ENCODE data around the gene GABARAPL1. TPM values are rescaled to one million over a fixed set of nuclear protein-coding genes. Genes with fewer than 3 reads are reported as not detected.

The GABARAPL1 gene
- total RNA-seq, 2 donors from 2014 or later = 135 to 191 TPM

DNA sequence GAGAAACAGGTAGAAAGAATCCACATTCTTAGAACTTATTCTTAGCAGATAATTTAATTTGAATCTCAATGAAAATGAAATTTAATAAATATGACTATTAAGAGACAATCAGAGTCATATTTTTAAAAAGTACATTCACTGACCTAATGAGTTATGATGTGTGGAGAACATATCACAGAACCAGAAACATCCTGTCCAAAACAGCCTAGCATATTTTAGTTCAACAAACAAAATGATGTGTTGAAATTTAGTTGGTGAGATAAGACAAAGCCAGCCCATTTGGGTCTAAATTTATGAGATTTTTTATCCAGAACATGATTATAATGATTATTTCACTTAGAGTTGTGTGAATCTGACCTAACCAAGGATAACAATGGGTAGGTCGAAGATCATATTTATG lies 25.8 kb downstream of the GABARAPL1 start:
- H3K4me3 ChIP-seq (ENCODE audit: low read length) = no peak overlapping the region
- peaks cover 35% of the 10 kb centered on the region for H3K36me3 Mint-ChIP-seq (ENCODE audit: low read depth)
- H3K9ac ChIP-seq (ENCODE audit: extremely low read depth, low read length, poor library complexity, severe bottlenecking) = no peak overlapping the region
- no peaks in the 10 kb centered on the region for H3K36me3 ChIP-seq (ENCODE audit: control insufficient read depth, insufficient read depth, low read length)
- no peak for DNase-seq
- H3K4me3 Mint-ChIP-seq = no peak overlapping the region
- peaks cover 45% of the 10 kb centered on the region for H3K9me3 Mint-ChIP-seq
- no peak for TF ChIP-seq CTCF (conservative IDR thresholded peaks at IDR 0.05)
- WGBS, 2 experiments (ENCODE audit: insufficient coverage in 1 of 2, insufficient read length in 1 of 2) = 83 to 91% methylated on average over 1 of the region's 1 CpG
- H3K4me1 ChIP-seq (ENCODE audit: control insufficient read depth, insufficient read depth, low read length) = no peaks in the 10 kb centered on the region
- peaks cover 43% of the 10 kb centered on the region for H3K9me3 ChIP-seq (ENCODE audit: control insufficient read depth, low read length)
- H3K27ac Mint-ChIP-seq = no peak overlapping the region
- H3K27me3 ChIP-seq (ENCODE audit: control insufficient read depth, insufficient read depth, low read length, poor library complexity, severe bottlenecking) = no peaks in the 10 kb centered on the region
- peaks cover 4% of the 10 kb centered on the region for H3K4me1 Mint-ChIP-seq
- H3K27me3 Mint-ChIP-seq (ENCODE audit: insufficient read depth) = no peaks in the 10 kb centered on the region
- H3K27ac ChIP-seq (ENCODE audit: low read depth, low read length) = no peak overlapping the region

- peaks cover 18% of the 10 kb centered on the region for H3K9me3 Mint-ChIP-seq
- no peak overlapping the region for H3K27ac Mint-ChIP-seq
- H3K4me3 Mint-ChIP-seq = no peak overlapping the region
- Histone ChIP-seq H3K9ac (ENCODE audit: extremely low read depth, low read length, poor library complexity, severe bottlenecking) (no peak overlapping the region), H3K4me3 (ENCODE audit: low read length) (no peak overlapping the region), H3K36me3 (ENCODE audit: control insufficient read depth, insufficient read depth, low read length) (no peaks in the 10 kb centered on the region), H3K27ac (ENCODE audit: low read depth, low read length) (no peak overlapping the region), H3K4me1 (ENCODE audit: control insufficient read depth, insufficient read depth, low read length) (no peaks in the 10 kb centered on the region), H3K27me3 (ENCODE audit: control insufficient read depth, insufficient read depth, low read length, poor library complexity, severe bottlenecking) (no peaks in the 10 kb centered on the region), H3K9me3 (ENCODE audit: control insufficient read depth, low read length) (peaks cover 15% of the 10 kb centered on the region)
- 97 to 100% methylated on average over 1 to 2 of the region's 3 CpGs for WGBS, 2 experiments (ENCODE audit: insufficient coverage in 1 of 2, insufficient read length in 1 of 2)
- TF ChIP-seq CTCF (conservative IDR thresholded peaks at IDR 0.05) = no peak
- no peak for DNase-seq
- no peaks in the 10 kb centered on the region for H3K27me3 Mint-ChIP-seq (ENCODE audit: insufficient read depth)
- H3K4me1 Mint-ChIP-seq = peaks cover 4% of the 10 kb centered on the region
- H3K36me3 Mint-ChIP-seq (ENCODE audit: low read depth) = peaks cover 13% of the 10 kb centered on the region
Observed at GRCh38 chr12:10241290-10241689, 28.6 kb downstream of the GABARAPL1 start.

- WGBS, 2 experiments (ENCODE audit: insufficient coverage in 1 of 2, insufficient read length in 1 of 2) = 85 to 100% methylated on average over 1 to 2 of the region's 2 CpGs
- peaks cover 4% of the 10 kb centered on the region for H3K4me1 Mint-ChIP-seq
- peaks cover 10% of the 10 kb centered on the region for H3K36me3 Mint-ChIP-seq (ENCODE audit: low read depth)
- Histone ChIP-seq H3K4me3 (ENCODE audit: low read length) (no peak overlapping the region), H3K27ac (ENCODE audit: low read depth, low read length) (no peak overlapping the region), H3K4me1 (ENCODE audit: control insufficient read depth, insufficient read depth, low read length) (no peaks in the 10 kb centered on the region), H3K27me3 (ENCODE audit: control insufficient read depth, insufficient read depth, low read length, poor library complexity, severe bottlenecking) (no peaks in the 10 kb centered on the region), H3K9ac (ENCODE audit: extremely low read depth, low read length, poor library complexity, severe bottlenecking) (no peak overlapping the region), H3K36me3 (ENCODE audit: control insufficient read depth, insufficient read depth, low read length) (no peaks in the 10 kb centered on the region), H3K9me3 (ENCODE audit: control insufficient read depth, low read length) (peaks cover 11% of the 10 kb centered on the region)
- no peak overlapping the region for H3K27ac Mint-ChIP-seq
- DNase-seq = no peak
- no peak for TF ChIP-seq CTCF (conservative IDR thresholded peaks at IDR 0.05)
- no peaks in the 10 kb centered on the region for H3K27me3 Mint-ChIP-seq (ENCODE audit: insufficient read depth)
- peaks cover 13% of the 10 kb centered on the region for H3K9me3 Mint-ChIP-seq
- no peak overlapping the region for H3K4me3 Mint-ChIP-seq
Observed at GRCh38 chr12:10241727-10242126, 29.1 kb downstream of the GABARAPL1 start.
